CD14-positive monocyte (primary cell): ENCODE results near the gene MET. TPM values are rescaled to one million over a fixed set of nuclear protein-coding genes. Genes with fewer than 3 reads are reported as not detected.

Source experiments
- DNase-seq, 3 donors: peaks; one replicate each; pipeline ENCODE4 v3.0.0-alpha.2; 2011 to 2022
- H2AFZ ChIP-seq: 2 replicates; pipeline ENCODE4 v1.6.0; 2012; ENCODE audit warnings: mild to moderate bottlenecking, low read depth, low read length, inconsistent platforms; ENCODE audit not compliant: insufficient read depth, poor library complexity, severe bottlenecking
- H3K27ac ChIP-seq, 2 donors: 1 replicate in 1 of 2; 2 replicates in 1 of 2; pipeline ENCODE4 v1.5.1; 2012 to 2013; ENCODE audit warnings: low read length in 2 of 2, control low read depth in 1 of 2, inconsistent platforms in 1 of 2, low read depth in 1 of 2, mild to moderate bottlenecking in 1 of 2
- H3K27me3 ChIP-seq, 2 donors: one replicate each; pipeline versions ENCODE4 v1.6.0 to v1.6.1; 2011 to 2013; ENCODE audit warnings: low read length in 2 of 2; ENCODE audit not compliant: control insufficient read depth in 2 of 2, insufficient read depth in 2 of 2
- H3K36me3 ChIP-seq, 2 donors: replicated peaks in 1 of 2; 1 replicate in 1 of 2; 2 replicates in 1 of 2; pipeline versions ENCODE4 v1.5.1 to v1.6.1; 2012 to 2013; ENCODE audit warnings: low read length in 2 of 2, control low read depth in 1 of 2, inconsistent platforms in 1 of 2, mild to moderate bottlenecking in 1 of 2; ENCODE audit not compliant: insufficient read depth in 2 of 2, control insufficient read depth in 1 of 2
- H3K4me1 ChIP-seq, 2 donors: 1 replicate in 1 of 2; 2 replicates in 1 of 2; pipeline versions ENCODE4 v1.5.1 to v1.6.1; 2012 to 2013; ENCODE audit warnings: low read length in 2 of 2, control low read depth in 1 of 2, inconsistent platforms in 1 of 2, mild to moderate bottlenecking in 1 of 2, moderate library complexity in 1 of 2; ENCODE audit not compliant: insufficient read depth in 2 of 2, control insufficient read depth in 1 of 2
- H3K4me2 ChIP-seq: replicated peaks from 2 replicates; pipeline ENCODE3; 2012; ENCODE audit warnings: low read length, moderate library complexity, mild to moderate bottlenecking; ENCODE audit not compliant: poor library complexity, severe bottlenecking; ENCODE audit errors: extremely low read depth
- H3K4me3 ChIP-seq, 3 experiments: fragments of 200-600 bp in 1 of 3; sonication (generic) in 1 of 3; replicated peaks in 1 of 3; 1 replicate in 2 of 3; 2 replicates in 1 of 3; pipeline ENCODE4 v1.5.1; 2011 to 2013; ENCODE audit warnings: low read length in 3 of 3, mild to moderate bottlenecking in 3 of 3, control low read depth in 2 of 3, low read depth in 2 of 3, inconsistent platforms in 1 of 3, moderate library complexity in 1 of 3
- H3K79me2 ChIP-seq: 2 replicates; pipeline ENCODE4 v1.6.0; 2012; ENCODE audit warnings: mild to moderate bottlenecking, control low read depth, inconsistent platforms, low read length, moderate library complexity; ENCODE audit not compliant: insufficient read depth
- H3K9ac ChIP-seq: 2 replicates; pipeline ENCODE4 v1.6.0; 2017; ENCODE audit warnings: low read length, mild to moderate bottlenecking; ENCODE audit not compliant: insufficient read depth, poor library complexity, severe bottlenecking
- H3K9me3 ChIP-seq, 2 donors: replicated peaks in 1 of 2; 1 replicate in 1 of 2; 2 replicates in 1 of 2; pipeline versions ENCODE4 v1.5.1 to v1.6.1; 2012 to 2013; ENCODE audit warnings: low read length in 2 of 2, control low read depth in 1 of 2; ENCODE audit not compliant: control insufficient read depth in 1 of 2, insufficient read depth in 1 of 2
- H4K20me1 ChIP-seq: 2 replicates; pipeline ENCODE4 v1.6.0; 2012; ENCODE audit warnings: mild to moderate bottlenecking, low read length, control low read depth, moderate library complexity; ENCODE audit not compliant: insufficient read depth
- H3K27ac Mint-ChIP-seq, 7 donors: one replicate each; pipeline ENCODE4 v1.8.0; 2020; ENCODE audit warnings: mild to moderate bottlenecking in 7 of 7, mixed read lengths in 7 of 7, moderate library complexity in 6 of 7, inconsistent platforms in 2 of 7
- H3K27me3 Mint-ChIP-seq, 3 donors: one replicate each; pipeline ENCODE4 v1.8.0; 2021 to 2022; ENCODE audit warnings: low read depth in 3 of 3, mild to moderate bottlenecking in 3 of 3, mixed read lengths in 3 of 3, moderate library complexity in 3 of 3, inconsistent platforms in 1 of 3
- H3K36me3 Mint-ChIP-seq, 2 donors: one replicate each; pipeline ENCODE4 v1.8.0; 2020; ENCODE audit warnings: mixed read lengths in 2 of 2, inconsistent platforms in 1 of 2, mild to moderate bottlenecking in 1 of 2
- H3K4me1 Mint-ChIP-seq: one replicate; pipeline ENCODE4 v1.8.0; 2020; ENCODE audit warnings: mild to moderate bottlenecking, mixed read lengths
- H3K4me3 Mint-ChIP-seq, 2 donors: one replicate each; pipeline ENCODE4 v1.8.0; 2020; ENCODE audit warnings: mild to moderate bottlenecking in 2 of 2, mixed read lengths in 2 of 2, moderate library complexity in 1 of 2
- H3K9me3 Mint-ChIP-seq, 7 donors: one replicate each; pipeline ENCODE4 v1.8.0; 2020 to 2022; ENCODE audit warnings: mixed read lengths in 7 of 7, mild to moderate bottlenecking in 6 of 7, moderate library complexity in 6 of 7, inconsistent platforms in 2 of 7
- WGBS: methylation state at CpG from one replicate; pipeline ENCODE4 v1.1.5; 2013; ENCODE audit warnings: missing lambda C conversion rate; ENCODE audit not compliant: insufficient coverage; 5-methylcytosine and 5-hydroxymethylcytosine counted together
- intact Hi-C, 2 donors: fragments of 100-400 bp; cut with micrococcal nuclease; formaldehyde crosslinking; loops; one replicate each; pipeline versions ENCODE4 v1.15.0 to v1.15.1; 2023
- polyA plus RNA-seq, 3 donors: library from polyadenylated mRNA; depleted of rRNA in 1 of 3; unstranded in 2 of 3; stranded (reverse) in 1 of 3; fragments of 300-500 nt in 2 of 3; fragments of >200 nt in 1 of 3; fragmentation: Illumina TruSeq in 2 of 3; gene quantifications; 1 replicate in 2 of 3; 2 replicates in 1 of 3; pipeline ENCODE4 v1.2.3, GENCODE V29; 2012 to 2021
- TF ChIP-seq, protein P1 (sequence below): fragments of 200-600 bp; IDR thresholded peaks from one replicate; pipeline ENCODE4 v1.8.0; 2022; ENCODE audit warnings: antibody characterized with exemption, mild to moderate bottlenecking

The MET gene
- polyA plus RNA-seq, 3 donors: not detected

DNA sequence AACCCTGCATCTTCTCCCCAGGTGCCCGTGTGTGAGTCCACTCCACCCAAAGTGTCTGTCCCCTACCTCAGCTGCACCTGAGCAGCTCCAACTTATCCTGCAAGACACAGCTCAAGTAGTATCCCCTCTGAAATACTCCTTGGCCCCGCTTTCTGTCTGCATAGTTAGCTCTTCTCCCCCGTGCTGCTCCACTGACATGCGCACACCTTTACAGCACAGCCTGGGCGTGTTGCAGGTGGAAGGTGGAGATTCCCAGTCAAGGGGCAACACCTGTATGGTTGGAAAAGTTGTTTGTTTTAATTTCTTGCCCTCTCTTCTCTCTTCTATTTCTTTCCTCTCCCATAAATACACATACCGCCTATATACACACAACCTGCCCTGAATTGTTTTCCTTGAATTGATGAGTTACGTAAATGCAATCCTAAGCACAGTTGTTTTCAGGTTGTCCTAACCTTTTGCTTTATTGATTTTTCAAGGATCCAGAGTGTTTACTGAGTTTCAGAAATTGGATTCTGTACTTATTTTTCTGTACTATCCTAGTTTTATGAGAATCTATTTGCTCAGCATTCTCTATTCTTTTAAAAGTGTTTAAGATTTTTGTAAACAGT lies 14.9 kb downstream of the MET start:
- H3K4me3 Mint-ChIP-seq: no peak overlapping the region
- intact Hi-C loops: loop anchor here in 1 of 2 donors (5.0 kb wide), 1 partner anchor 60 kb away; no protein-coding TSS in a partner anchor
- H3K79me2 ChIP-seq: no peaks in the 10 kb centered on the region
- no peaks in the 10 kb centered on the region for H3K4me1 ChIP-seq
- no peak for DNase-seq
- no peaks in the 10 kb centered on the region for H4K20me1 ChIP-seq
- H3K27me3 Mint-ChIP-seq: peaks cover 8 to 11% (median 11%) of the 10 kb centered on the region in 3 donors
- H3K9me3 Mint-ChIP-seq: peaks cover 0 to 2% (median 0%) of the 10 kb centered on the region in 7 donors
- TF ChIP-seq, protein P1, sequence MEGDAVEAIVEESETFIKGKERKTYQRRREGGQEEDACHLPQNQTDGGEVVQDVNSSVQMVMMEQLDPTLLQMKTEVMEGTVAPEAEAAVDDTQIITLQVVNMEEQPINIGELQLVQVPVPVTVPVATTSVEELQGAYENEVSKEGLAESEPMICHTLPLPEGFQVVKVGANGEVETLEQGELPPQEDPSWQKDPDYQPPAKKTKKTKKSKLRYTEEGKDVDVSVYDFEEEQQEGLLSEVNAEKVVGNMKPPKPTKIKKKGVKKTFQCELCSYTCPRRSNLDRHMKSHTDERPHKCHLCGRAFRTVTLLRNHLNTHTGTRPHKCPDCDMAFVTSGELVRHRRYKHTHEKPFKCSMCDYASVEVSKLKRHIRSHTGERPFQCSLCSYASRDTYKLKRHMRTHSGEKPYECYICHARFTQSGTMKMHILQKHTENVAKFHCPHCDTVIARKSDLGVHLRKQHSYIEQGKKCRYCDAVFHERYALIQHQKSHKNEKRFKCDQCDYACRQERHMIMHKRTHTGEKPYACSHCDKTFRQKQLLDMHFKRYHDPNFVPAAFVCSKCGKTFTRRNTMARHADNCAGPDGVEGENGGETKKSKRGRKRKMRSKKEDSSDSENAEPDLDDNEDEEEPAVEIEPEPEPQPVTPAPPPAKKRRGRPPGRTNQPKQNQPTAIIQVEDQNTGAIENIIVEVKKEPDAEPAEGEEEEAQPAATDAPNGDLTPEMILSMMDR: no peak
- H3K4me3 ChIP-seq: no peak overlapping the region
- no peaks in the 10 kb centered on the region for H3K36me3 ChIP-seq
- no peak overlapping the region for H3K27ac ChIP-seq
- no peak overlapping the region for H3K4me2 ChIP-seq
- no peaks in the 10 kb centered on the region for H3K9me3 ChIP-seq
- H2AFZ ChIP-seq: no peak overlapping the region
- H3K36me3 Mint-ChIP-seq: no peaks in the 10 kb centered on the region
- H3K27ac Mint-ChIP-seq: no peak overlapping the region
- H3K27me3 ChIP-seq: peaks cover 0 to 2% of the 10 kb centered on the region in 2 donors
- H3K4me1 Mint-ChIP-seq: peaks cover 18% of the 10 kb centered on the region
- no peak overlapping the region for H3K9ac ChIP-seq
- 89% methylated on average over 1 of the region's 7 CpGs for WGBS

DNA sequence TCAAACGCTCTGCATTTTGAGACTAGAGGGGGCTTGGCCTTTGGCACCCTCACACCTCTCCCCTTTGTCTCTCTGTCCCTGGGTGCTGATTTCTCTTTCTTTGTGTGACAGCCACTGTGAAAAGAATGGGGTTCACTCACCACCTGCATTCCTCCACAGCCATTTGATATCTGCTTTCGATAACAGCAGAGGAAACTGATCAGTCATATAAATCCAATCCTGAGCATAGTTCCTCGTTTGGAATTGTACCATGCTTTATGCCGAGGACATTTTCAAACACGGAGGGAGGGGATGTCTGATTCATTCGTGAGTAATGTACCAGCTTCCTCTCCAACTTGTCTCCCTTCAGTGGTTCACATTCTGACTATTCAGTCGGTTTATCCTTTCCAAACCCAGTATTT lies 15.8 kb downstream of the MET start:
- no peaks in the 10 kb centered on the region for H3K36me3 ChIP-seq
- TF ChIP-seq, protein P1: no peak
- intact Hi-C loops: loop anchor here in 1 of 2 donors (5.0 kb wide), 1 partner anchor 60 kb away; no protein-coding TSS in a partner anchor
- Mint-ChIP-seq H3K4me3 (no peak overlapping the region), H3K9me3 (peaks cover 0 to 2% (median 0%) of the 10 kb centered on the region in 7 donors), H3K36me3 (no peaks in the 10 kb centered on the region), H3K27me3 (peaks cover 7 to 11% (median 11%) of the 10 kb centered on the region in 3 donors), H3K27ac (peak overlapping the region in 1 of 7 donors; percentile 33), H3K4me1 (peaks cover 25% of the 10 kb centered on the region)
- H3K27ac ChIP-seq: no peak overlapping the region
- no CpG with 5 or more reads among the region's 7 CpGs for WGBS
- peaks cover 0 to 2% of the 10 kb centered on the region in 2 donors for H3K27me3 ChIP-seq
- no peak overlapping the region for H2AFZ ChIP-seq
- no peak overlapping the region for H3K4me3 ChIP-seq
- no peaks in the 10 kb centered on the region for H4K20me1 ChIP-seq
- no peaks in the 10 kb centered on the region for H3K9me3 ChIP-seq
- H3K79me2 ChIP-seq: no peaks in the 10 kb centered on the region
- no peak overlapping the region for H3K9ac ChIP-seq
- H3K4me2 ChIP-seq: no peak overlapping the region
- H3K4me1 ChIP-seq: no peaks in the 10 kb centered on the region
- DNase-seq: peak; percentile 25 to 70 (median 39)
